ENCODE results near the gene TPP2. TPM values are rescaled to one million over a fixed set of nuclear protein-coding genes. Genes with fewer than 3 reads are reported as not detected.

TPP2 gene
- 59.9 and 76.1 TPM in 2 replicates for total RNA-seq

GRCh38 chr13:102596147-102597028 is at the start of gene TPP2:
TSS of gene TPP2 (plus strand) at chr13:102596986. CDS start at chr13:102597039, 53 bp downstream.
- peak; percentile 93 for DNase-seq (ENCODE audit: low read depth)

GRCh38 chr13:102548811-102549210 is 48.0 kb upstream of the TPP2 start:
- DNase-seq (ENCODE audit: low read depth) = peak; percentile 7

- no peak for DNase-seq (ENCODE audit: low read depth)
These were observed 46.3 kb upstream of the TPP2 start for GRCh38 chr13:102550507-102550906.

GRCh38 chr13:102555914-102556553 is 40.8 kb upstream of the TPP2 start:
- DNase-seq (ENCODE audit: low read depth) = peak; percentile 53

- DNase-seq (ENCODE audit: low read depth) = no peak
These were observed 40.0 kb upstream of the TPP2 start for GRCh38 chr13:102556806-102557205.

- no peak for DNase-seq (ENCODE audit: low read depth)
These were observed 38.8 kb upstream of the TPP2 start for GRCh38 chr13:102558029-102558428.

- DNase-seq (ENCODE audit: low read depth) = no peak
These were observed 34.9 kb upstream of the TPP2 start for GRCh38 chr13:102561933-102562332.

- no peak for DNase-seq (ENCODE audit: low read depth)
These were observed 33.5 kb upstream of the TPP2 start for GRCh38 chr13:102563267-102563666.

- DNase-seq (ENCODE audit: low read depth) = no peak
These were observed 32.2 kb upstream of the TPP2 start for GRCh38 chr13:102564564-102564963.

- no peak for DNase-seq (ENCODE audit: low read depth)
These were observed 30.3 kb upstream of the TPP2 start for GRCh38 chr13:102566513-102566912.

GRCh38 chr13:102567857-102568256 is 28.9 kb upstream of the TPP2 start:
- peak; percentile 4 for DNase-seq (ENCODE audit: low read depth)

- DNase-seq (ENCODE audit: low read depth) = peak; percentile 1
These were observed 27.3 kb upstream of the TPP2 start for GRCh38 chr13:102569488-102569887.

- no peak for DNase-seq (ENCODE audit: low read depth)
These were observed 25.7 kb upstream of the TPP2 start for GRCh38 chr13:102571075-102571474.

- DNase-seq (ENCODE audit: low read depth) = no peak
These were observed 24.5 kb upstream of the TPP2 start for GRCh38 chr13:102572323-102572722.

- peak; percentile 74 for DNase-seq (ENCODE audit: low read depth)
These were observed 16.1 kb upstream of the TPP2 start for GRCh38 chr13:102580552-102581169.

- no peak for DNase-seq (ENCODE audit: low read depth)
These were observed 14.5 kb upstream of the TPP2 start for GRCh38 chr13:102582256-102582655.

GRCh38 chr13:102584434-102584833 is 12.4 kb upstream of the TPP2 start:
- DNase-seq (ENCODE audit: low read depth) = no peak

- no peak for DNase-seq (ENCODE audit: low read depth)
These were observed 10.2 kb upstream of the TPP2 start for GRCh38 chr13:102586615-102587014.

GRCh38 chr13:102587916-102588315 is 8.9 kb upstream of the TPP2 start:
- DNase-seq (ENCODE audit: low read depth) = no peak

- DNase-seq (ENCODE audit: low read depth) = no peak
These were observed 7.4 kb upstream of the TPP2 start for GRCh38 chr13:102589301-102589822.

- DNase-seq (ENCODE audit: low read depth) = peak; percentile 38
These were observed 4.6 kb upstream of the TPP2 start for GRCh38 chr13:102591988-102592781.

- DNase-seq (ENCODE audit: low read depth) = no peak
These were observed 3.3 kb upstream of the TPP2 start for GRCh38 chr13:102593466-102593865.

All from renal cortical epithelial cell (primary cell).